GM21723 (cell line): ENCODE data around the gene TRO.

Experiments used
- ATAC-seq: cut with Tn5 transposase; IDR thresholded peaks from one replicate; pipeline ENCODE4 v1.9.1; 2021; ENCODE audit warnings: mild to moderate bottlenecking, moderate library complexity; ENCODE audit not compliant: unreplicated experiment

The TRO gene

DNA sequence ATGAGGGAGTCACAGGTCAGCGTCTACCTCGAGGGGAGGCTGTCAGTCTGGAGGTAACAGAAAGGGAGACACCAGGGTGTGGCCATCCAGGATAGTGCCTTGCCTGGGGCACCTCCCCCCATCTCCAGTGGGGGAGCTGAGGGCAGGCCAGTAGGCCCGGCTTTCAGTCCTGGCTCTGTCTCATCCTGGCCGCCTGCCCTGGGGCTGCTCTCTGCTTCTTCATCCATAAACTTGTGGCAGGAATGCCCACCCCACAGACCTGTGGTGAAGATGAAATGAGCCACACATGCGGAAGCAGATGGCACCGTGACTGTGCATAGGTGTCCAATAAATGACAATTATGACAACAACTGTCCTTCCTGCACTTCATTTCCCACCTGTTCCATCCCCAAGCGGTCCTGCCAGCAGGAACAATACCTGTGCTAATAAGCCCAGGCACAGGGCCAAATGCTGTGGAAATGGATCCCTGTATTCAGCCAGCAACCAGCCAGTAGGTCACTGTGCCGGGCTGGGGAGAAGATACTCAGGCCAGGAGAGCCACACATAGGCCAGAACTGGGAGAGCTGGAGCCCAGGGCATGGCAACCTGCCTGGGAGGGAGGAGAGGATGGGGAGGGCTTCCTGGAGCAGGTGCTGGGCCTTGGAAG is 30.2 kb downstream of the TRO start:
- no peak for ATAC-seq

DNA sequence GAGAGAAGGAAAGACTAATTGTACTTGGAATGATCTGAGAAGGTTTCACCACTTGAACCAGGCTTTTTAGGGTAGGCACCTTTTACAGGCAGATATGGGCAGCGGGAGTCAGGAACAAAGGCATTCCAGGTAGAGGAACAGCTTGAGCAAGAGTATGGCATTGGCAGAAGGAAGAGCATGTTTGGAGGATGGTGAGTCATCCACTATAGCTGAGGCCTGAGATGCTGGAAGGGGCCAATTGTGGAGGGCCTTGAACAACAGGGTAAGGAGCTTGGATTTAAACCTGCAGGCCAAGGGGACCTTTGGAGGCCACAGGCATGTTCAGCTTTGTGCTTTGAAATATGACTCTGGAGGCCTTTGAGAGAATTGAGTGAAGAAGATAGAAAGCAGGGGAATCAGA is 41.1 kb downstream of the TRO start:
- no peak for ATAC-seq

DNA sequence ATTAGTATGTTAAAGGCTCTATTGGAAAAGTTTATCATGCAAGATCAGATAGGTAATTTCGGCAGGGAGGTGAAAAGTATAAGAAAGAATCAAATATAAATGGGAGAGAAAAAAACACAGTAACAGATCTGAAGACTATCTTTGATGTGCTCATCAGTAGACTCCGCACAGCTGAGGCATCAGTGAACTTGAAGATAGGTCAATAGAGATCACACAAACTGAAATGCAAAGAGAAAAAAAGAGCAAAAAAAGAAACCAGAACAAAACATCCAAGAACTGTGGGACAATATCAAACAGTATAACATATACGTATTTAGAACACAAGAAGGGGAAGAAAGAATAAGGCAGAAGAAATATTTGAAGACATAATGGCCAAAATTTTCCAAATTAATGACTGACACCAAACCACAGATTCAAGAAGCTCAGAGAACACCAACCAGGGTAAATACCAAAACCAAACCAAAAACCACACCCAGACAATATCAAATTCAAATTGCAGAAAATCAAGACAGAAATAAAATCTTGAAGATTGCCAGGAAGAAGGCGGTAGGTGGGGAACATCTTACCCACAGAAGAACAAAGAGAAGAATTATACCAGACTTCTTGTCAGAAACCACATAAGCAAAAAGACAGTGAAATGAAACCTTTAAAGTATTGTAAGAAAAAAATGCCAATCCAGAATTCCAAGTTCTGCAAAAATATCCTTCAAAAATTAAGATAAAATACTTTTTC is 44.3 kb downstream of the TRO start:
- no peak for ATAC-seq

DNA sequence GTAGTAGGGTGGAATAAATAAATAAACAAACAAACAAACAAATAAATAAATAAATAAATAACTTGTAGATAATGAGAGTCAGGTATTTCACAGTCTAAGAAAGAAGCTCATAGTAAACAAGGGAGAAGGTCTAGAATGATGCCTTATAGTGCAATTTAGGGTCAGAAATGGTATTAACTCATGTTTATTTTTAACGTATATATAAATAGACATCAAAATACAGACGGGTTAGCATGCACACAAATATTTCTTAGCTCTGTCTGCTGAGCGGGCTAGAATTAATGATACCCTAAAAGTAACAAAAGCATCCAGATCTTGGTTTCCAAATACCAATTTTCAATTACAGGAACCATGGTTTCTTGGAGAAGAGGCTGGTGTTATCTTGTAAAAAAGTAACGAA is 56.8 kb downstream of the TRO start:
- ATAC-seq = no peak

DNA sequence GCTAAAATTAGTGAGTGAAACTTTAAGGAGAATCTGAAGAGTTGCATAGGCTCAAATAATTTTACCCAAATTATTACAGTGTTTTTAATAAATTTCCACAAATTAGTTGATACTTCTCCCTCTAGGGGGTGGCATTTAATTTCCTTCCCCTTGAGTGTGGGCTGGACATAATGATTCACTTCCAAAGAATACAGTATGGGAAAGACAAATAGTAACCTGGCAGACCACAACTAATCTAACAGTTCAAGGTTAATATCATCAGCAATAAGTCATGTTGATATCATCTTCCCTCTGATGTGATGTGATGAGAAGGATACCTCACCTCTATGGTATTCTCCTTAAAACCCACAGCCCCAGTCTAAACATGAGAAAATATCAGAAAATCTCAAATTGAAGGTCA is 57.8 kb downstream of the TRO start:
- no peak for ATAC-seq

DNA sequence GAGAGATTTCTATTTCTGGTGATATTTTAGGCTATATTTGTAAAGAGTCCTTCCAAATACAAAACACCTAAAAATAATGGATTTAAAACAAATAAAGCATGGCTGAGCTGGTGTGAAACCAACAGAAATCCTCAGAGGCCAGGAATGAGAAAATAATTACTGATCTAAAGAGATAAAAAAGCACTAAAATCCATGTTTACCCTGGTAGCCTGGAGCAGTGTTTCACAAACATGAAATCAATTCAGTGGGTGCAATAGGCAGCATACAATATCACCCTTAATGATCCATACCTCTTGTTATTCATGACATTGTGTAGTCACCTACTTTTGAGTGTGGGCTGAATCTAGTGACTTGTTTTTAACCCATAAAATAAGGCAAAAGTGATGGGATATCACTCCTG is 58.8 kb downstream of the TRO start:
- ATAC-seq = no peak

DNA sequence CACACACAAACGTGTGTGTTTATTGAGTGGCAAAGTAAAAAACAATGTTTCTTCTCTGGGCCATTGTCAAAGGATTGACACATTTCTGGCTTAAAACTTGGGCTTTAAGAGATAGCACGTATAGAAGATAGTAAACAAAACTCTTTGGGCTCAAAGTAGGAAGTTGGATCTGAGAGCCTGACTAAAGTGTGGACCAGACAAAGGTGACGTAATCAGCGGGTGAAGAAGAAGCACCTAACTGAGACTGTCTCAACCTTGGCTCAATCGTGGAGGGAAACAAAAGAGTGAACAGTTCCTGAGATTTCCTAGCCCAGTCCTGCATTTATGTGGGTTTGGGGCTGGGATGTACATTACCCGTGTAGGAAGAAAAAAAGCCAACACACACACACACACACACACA is 59.7 kb downstream of the TRO start:
- ATAC-seq = no peak
